Measurements from ENCODE around the gene HSCB.
A peak's percentile ranks its signal among the peaks of the same experiment; 100 is the strongest.

HSCB gene

GRCh38 chr22:28769394-28770085 lies 27.7 kb downstream of the HSCB start:
- Histone ChIP-seq H3K4me1 (ENCODE audit: low read depth, poor library complexity, severe bottlenecking) (peaks cover 17% of the 10 kb centered on the region), H3K79me2 (ENCODE audit: insufficient read depth, low read depth) (peaks cover 3% of the 10 kb centered on the region; the same call in 1 of the 2 replicates), H3K4me2 (no peak overlapping the region), H3K27ac (no peak overlapping the region), H4K20me1 (ENCODE audit: insufficient read depth) (no peaks in the 10 kb centered on the region), H3K4me3 (IDR thresholded peaks at IDR 0.05; ENCODE audit: insufficient read depth, low read depth, low read length) (no peak overlapping the region), H3K27me3 (ENCODE audit: insufficient read depth, low read depth) (no peaks in the 10 kb centered on the region), H3K9ac (no peak overlapping the region), H3K36me3 (ENCODE audit: insufficient read depth) (no peaks in the 10 kb centered on the region), H2AFZ (ENCODE audit: low read depth) (no peak overlapping the region)
- TF ChIP-seq, protein P1, sequence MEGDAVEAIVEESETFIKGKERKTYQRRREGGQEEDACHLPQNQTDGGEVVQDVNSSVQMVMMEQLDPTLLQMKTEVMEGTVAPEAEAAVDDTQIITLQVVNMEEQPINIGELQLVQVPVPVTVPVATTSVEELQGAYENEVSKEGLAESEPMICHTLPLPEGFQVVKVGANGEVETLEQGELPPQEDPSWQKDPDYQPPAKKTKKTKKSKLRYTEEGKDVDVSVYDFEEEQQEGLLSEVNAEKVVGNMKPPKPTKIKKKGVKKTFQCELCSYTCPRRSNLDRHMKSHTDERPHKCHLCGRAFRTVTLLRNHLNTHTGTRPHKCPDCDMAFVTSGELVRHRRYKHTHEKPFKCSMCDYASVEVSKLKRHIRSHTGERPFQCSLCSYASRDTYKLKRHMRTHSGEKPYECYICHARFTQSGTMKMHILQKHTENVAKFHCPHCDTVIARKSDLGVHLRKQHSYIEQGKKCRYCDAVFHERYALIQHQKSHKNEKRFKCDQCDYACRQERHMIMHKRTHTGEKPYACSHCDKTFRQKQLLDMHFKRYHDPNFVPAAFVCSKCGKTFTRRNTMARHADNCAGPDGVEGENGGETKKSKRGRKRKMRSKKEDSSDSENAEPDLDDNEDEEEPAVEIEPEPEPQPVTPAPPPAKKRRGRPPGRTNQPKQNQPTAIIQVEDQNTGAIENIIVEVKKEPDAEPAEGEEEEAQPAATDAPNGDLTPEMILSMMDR (conservative IDR thresholded peaks at IDR 0.05; ENCODE audit: low read depth, low read length) = no peak

DNA sequence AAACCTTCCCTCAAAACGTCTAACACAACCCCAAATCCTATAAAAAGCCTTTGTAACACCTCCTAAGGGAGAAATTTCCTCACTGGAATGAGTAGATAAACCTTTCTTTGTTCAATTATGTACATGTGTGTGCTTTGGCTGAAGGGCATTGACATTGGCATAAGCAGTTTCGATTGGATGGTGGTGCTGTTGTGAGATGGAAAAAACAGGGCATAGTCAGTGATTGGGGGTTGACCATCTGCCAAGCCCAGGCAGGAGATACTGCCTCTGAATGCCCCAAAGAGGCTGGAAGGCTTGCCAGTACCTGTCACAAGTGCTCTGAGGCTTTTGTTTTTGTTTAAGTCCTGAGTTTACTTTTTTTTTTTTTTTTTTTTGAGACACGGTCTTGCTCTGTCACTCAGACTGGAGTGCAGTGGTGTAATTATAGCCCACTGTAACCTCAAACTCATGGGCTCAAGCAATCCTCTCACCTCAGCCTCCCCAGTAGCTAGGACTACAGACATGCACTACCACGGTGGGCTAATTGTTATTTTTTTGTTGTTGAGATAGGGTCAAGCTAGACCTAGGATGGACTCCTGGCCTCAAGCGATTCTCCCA lies 29.5 kb downstream of the HSCB start:
- Histone ChIP-seq H3K9ac (no peak overlapping the region), H3K27ac (no peak overlapping the region), H3K4me2 (no peak overlapping the region), H3K4me1 (ENCODE audit: low read depth, poor library complexity, severe bottlenecking) (peaks cover 24% of the 10 kb centered on the region), H4K20me1 (ENCODE audit: insufficient read depth) (no peaks in the 10 kb centered on the region), H3K36me3 (ENCODE audit: insufficient read depth) (no peaks in the 10 kb centered on the region), H2AFZ (ENCODE audit: low read depth) (no peak overlapping the region), H3K4me3 (IDR thresholded peaks at IDR 0.05; ENCODE audit: insufficient read depth, low read depth, low read length) (no peak overlapping the region), H3K79me2 (ENCODE audit: insufficient read depth, low read depth) (peaks cover 18% of the 10 kb centered on the region; the same call in 1 of the 2 replicates), H3K27me3 (ENCODE audit: insufficient read depth, low read depth) (no peaks in the 10 kb centered on the region)
- TF ChIP-seq, protein P1 (conservative IDR thresholded peaks at IDR 0.05; ENCODE audit: low read depth, low read length) = no peak

GRCh38 chr22:28772633-28773460 lies 31.0 kb downstream of the HSCB start, which contains the start of gene CCDC117:
Gene CCDC117, plus strand, starts transcription at chr22:28772695. Its CDS starts 155 bp downstream, at chr22:28772850.
- H3K36me3 ChIP-seq (ENCODE audit: insufficient read depth) = no peaks in the 10 kb centered on the region
- peaks cover 24% of the 10 kb centered on the region for H3K4me1 ChIP-seq (ENCODE audit: low read depth, poor library complexity, severe bottlenecking)
- no peaks in the 10 kb centered on the region for H3K27me3 ChIP-seq (ENCODE audit: insufficient read depth, low read depth)
- peak within 1 kb of the TSS; percentile 76; the same call in 1 of the 2 replicates for H3K9ac ChIP-seq
- no peak within 1 kb of the TSS for H3K4me3 ChIP-seq (IDR thresholded peaks at IDR 0.05; ENCODE audit: insufficient read depth, low read depth, low read length)
- H2AFZ ChIP-seq (ENCODE audit: low read depth) = peak within 1 kb of the TSS; percentile 55
- peaks cover 18% of the 10 kb centered on the region; the same call in 1 of the 2 replicates for H3K79me2 ChIP-seq (ENCODE audit: insufficient read depth, low read depth)
- H3K27ac ChIP-seq = peak within 1 kb of the TSS; percentile 69
- peak within 1 kb of the TSS; percentile 77 for H3K4me2 ChIP-seq
- TF ChIP-seq, protein P1 (conservative IDR thresholded peaks at IDR 0.05; ENCODE audit: low read depth, low read length) = peak; percentile 41; the same call in 1 of the 2 replicates
- no peaks in the 10 kb centered on the region for H4K20me1 ChIP-seq (ENCODE audit: insufficient read depth)

DNA sequence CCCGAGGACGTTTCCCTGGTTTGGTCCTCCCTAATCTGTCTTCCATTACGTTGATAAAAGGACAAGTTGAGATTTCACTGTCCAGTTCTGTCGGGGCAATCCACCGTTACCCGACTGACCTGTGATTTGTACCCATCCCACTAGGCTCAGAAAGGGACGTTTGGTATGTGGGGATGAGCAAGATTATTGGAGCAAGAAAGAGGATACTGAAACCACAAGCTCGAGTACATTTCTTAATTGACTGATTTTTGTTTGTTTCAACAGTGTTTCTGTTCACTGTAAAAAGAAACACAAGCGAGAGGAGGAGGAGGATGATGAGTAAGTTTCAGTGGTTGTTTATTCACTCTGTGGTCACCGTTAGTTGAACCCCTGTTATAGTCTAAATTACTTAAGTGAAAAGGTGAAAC lies 31.6 kb downstream of the HSCB start:
- TF ChIP-seq, protein P1 (conservative IDR thresholded peaks at IDR 0.05; ENCODE audit: low read depth, low read length) = peak; percentile 24; the same call in 1 of the 2 replicates
- Histone ChIP-seq H3K4me1 (ENCODE audit: low read depth, poor library complexity, severe bottlenecking) (peaks cover 24% of the 10 kb centered on the region), H4K20me1 (ENCODE audit: insufficient read depth) (no peaks in the 10 kb centered on the region), H3K36me3 (ENCODE audit: insufficient read depth) (no peaks in the 10 kb centered on the region), H3K9ac (peak overlapping the region; percentile 76; the same call in 1 of the 2 replicates), H3K27me3 (ENCODE audit: insufficient read depth, low read depth) (no peaks in the 10 kb centered on the region), H3K4me3 (IDR thresholded peaks at IDR 0.05; ENCODE audit: insufficient read depth, low read depth, low read length) (no peak overlapping the region), H2AFZ (ENCODE audit: low read depth) (peak overlapping the region; percentile 36; the same call in 1 of the 2 replicates), H3K79me2 (ENCODE audit: insufficient read depth, low read depth) (peaks cover 18% of the 10 kb centered on the region; the same call in 1 of the 2 replicates), H3K4me2 (peak overlapping the region; percentile 77), H3K27ac (peak overlapping the region; percentile 69)
